Motor neuron (in vitro differentiated cells): ENCODE results near the gene EFNA5. TPM values are rescaled to one million over a fixed set of nuclear protein-coding genes. Genes with fewer than 3 reads are reported as not detected.

Experiments
- ATAC-seq, 8 experiments: fragments of 200-7000 bp; cut with Tn5 transposase; replicated peaks in 6 of 8; 2 replicates each; pipeline ENCODE4 v1.8.0; 2021; ENCODE audit warnings: mild to moderate bottlenecking in 8 of 8, moderate library complexity in 8 of 8
- H3K27ac ChIP-seq, 2 donors: fragments of 250-450 bp; sonication (Bioruptor Pico); 2 replicates each; pipeline ENCODE4 v1.9.0; 2021; ENCODE audit warnings: antibody characterized with exemption in 2 of 2, mild to moderate bottlenecking in 2 of 2, moderate library complexity in 1 of 2
- H3K4me1 ChIP-seq, 2 donors: fragments of 250-450 bp; sonication (Bioruptor Pico); replicated peaks in 1 of 2; 2 replicates each; pipeline ENCODE4 v1.6.1; 2021; ENCODE audit warnings: antibody characterized with exemption in 2 of 2, mild to moderate bottlenecking in 2 of 2, moderate library complexity in 1 of 2
- H3K4me3 ChIP-seq, 5 donors: fragments of 250-450 bp; sonication (Bioruptor Pico); 2 replicates each; pipeline ENCODE4 v1.9.0; 2021; ENCODE audit warnings: antibody characterized with exemption in 5 of 5, mild to moderate bottlenecking in 5 of 5, moderate library complexity in 4 of 5
- WGBS, 10 experiments: fragments of 450-650 bp; shearing (Covaris generic); methylation state at CpG; one replicate each; pipeline ENCODE4 v1.0.0; 2022; 5-methylcytosine and 5-hydroxymethylcytosine counted together
- in situ Hi-C, 9 experiments: fragments of 400-800 bp; cut with MboI; loops; one replicate each; pipeline ENCODE4 v1.15.0; 2021; ENCODE audit warnings: low sequenced_read_pairs in 9 of 9, low pct_unique_long_range_greater_than_20kb in 2 of 9; ENCODE audit not compliant: unreplicated experiment in 9 of 9
- total RNA-seq, 8 experiments: library from RNA; unstranded; fragments of 300-600 nt; gene quantifications; 2 replicates each; pipeline versions ENCODE4 v1.2.3 to v1.2.4, GENCODE V29; 2022

The EFNA5 gene
- total RNA-seq, 8 experiments from 2014 or later: 8.5 to 88.6 (median 10.5) TPM

GRCh38 chr5:107554776-107555424, 115.8 kb downstream of the EFNA5 start:
- Histone ChIP-seq H3K27ac (no peak overlapping the region), H3K4me1 (peaks cover 3 to 47% of the 10 kb centered on the region in 2 donors), H3K4me3 (no peak overlapping the region)
- no peak for ATAC-seq
- in situ Hi-C loops: no loop called here
- 47 to 100% (median 87%) methylated on average over 1 to 6 of the region's 7 CpGs; no CpG with 5 or more reads in 1 of the 10 experiments for WGBS, 10 experiments

GRCh38 chr5:107553117-107553555, 117.6 kb downstream of the EFNA5 start:
- Histone ChIP-seq H3K4me3 (peak overlapping the region in 1 of 5 donors; percentile 7), H3K27ac (peak overlapping the region; percentile 17 to 71), H3K4me1 (peaks cover 3 to 36% of the 10 kb centered on the region in 2 donors)
- 40 to 100% (median 80%) methylated on average over 1 to 5 of the region's 7 CpGs; no CpG with 5 or more reads in 1 of the 10 experiments for WGBS, 10 experiments
- peak in 6 of 8 experiments; percentile 31 to 97 (median 90) for ATAC-seq
- in situ Hi-C loops: no loop called here

- in situ Hi-C loops: no loop called here
- ATAC-seq: no peak
- H3K4me3 ChIP-seq: no peak overlapping the region
- 53 to 100% (median 87%) methylated on average over 1 to 3 of the region's 3 CpGs; no CpG with 5 or more reads in 2 of the 10 experiments for WGBS, 10 experiments
- peaks cover 13 to 45% of the 10 kb centered on the region in 2 donors for H3K4me1 ChIP-seq
- H3K27ac ChIP-seq: no peak overlapping the region
Observed at GRCh38 chr5:107551088-107551487, 119.6 kb downstream of the EFNA5 start.

GRCh38 chr5:107549567-107549966, 121.2 kb downstream of the EFNA5 start:
- WGBS, 10 experiments: 80 to 100% (median 100%) methylated on average over 1 to 2 of the region's 2 CpGs; no CpG with 5 or more reads in 6 of the 10 experiments
- no peak for ATAC-seq
- Histone ChIP-seq H3K4me1 (peaks cover 21 to 56% of the 10 kb centered on the region in 2 donors), H3K4me3 (no peak overlapping the region), H3K27ac (no peak overlapping the region)
- in situ Hi-C loops: no loop called here

GRCh38 chr5:107548477-107548876, 122.3 kb downstream of the EFNA5 start:
- WGBS, 10 experiments: 85 to 100% (median 100%) methylated on average over 1 to 4 of the region's 4 CpGs; no CpG with 5 or more reads in 2 of the 10 experiments
- Histone ChIP-seq H3K4me3 (no peak overlapping the region), H3K27ac (no peak overlapping the region), H3K4me1 (peaks cover 21 to 54% of the 10 kb centered on the region in 2 donors)
- in situ Hi-C loops: no loop called here
- ATAC-seq: no peak

GRCh38 chr5:107546719-107547118, 124.0 kb downstream of the EFNA5 start:
- H3K27ac ChIP-seq: peak overlapping the region in 1 of 2 donors; percentile 6
- peak in 4 of 8 experiments; percentile 22 to 71 (median 26) for ATAC-seq
- peaks cover 24 to 57% of the 10 kb centered on the region in 2 donors for H3K4me1 ChIP-seq
- 20 to 100% (median 100%) methylated on average over 1 of the region's 1 CpG; no CpG with 5 or more reads in 5 of the 10 experiments for WGBS, 10 experiments
- in situ Hi-C loops: no loop called here
- no peak overlapping the region for H3K4me3 ChIP-seq

- H3K27ac ChIP-seq: no peak overlapping the region
- peaks cover 24 to 47% of the 10 kb centered on the region in 2 donors for H3K4me1 ChIP-seq
- peak in 1 of 8 experiments; percentile 18 for ATAC-seq
- H3K4me3 ChIP-seq: no peak overlapping the region
- in situ Hi-C loops: no loop called here
- 18 to 83% (median 54%) methylated on average over 1 to 4 of the region's 4 CpGs for WGBS, 10 experiments
Observed at GRCh38 chr5:107545486-107545885, 125.3 kb downstream of the EFNA5 start.

GRCh38 chr5:107544967-107545366, 125.8 kb downstream of the EFNA5 start:
- Histone ChIP-seq H3K27ac (no peak overlapping the region), H3K4me1 (peaks cover 24 to 45% of the 10 kb centered on the region in 2 donors), H3K4me3 (no peak overlapping the region)
- in situ Hi-C loops: no loop called here
- no peak for ATAC-seq
- 31 to 100% (median 91%) methylated on average over 1 to 6 of the region's 6 CpGs; no CpG with 5 or more reads in 1 of the 10 experiments for WGBS, 10 experiments

GRCh38 chr5:107544476-107544875, 126.3 kb downstream of the EFNA5 start:
- no peak for ATAC-seq
- Histone ChIP-seq H3K4me3 (no peak overlapping the region), H3K4me1 (peaks cover 28 to 45% of the 10 kb centered on the region in 2 donors), H3K27ac (no peak overlapping the region)
- WGBS, 10 experiments: 83 to 100% (median 100%) methylated on average over 1 to 3 of the region's 3 CpGs; no CpG with 5 or more reads in 3 of the 10 experiments
- in situ Hi-C loops: no loop called here

- 60 to 100% (median 80%) methylated on average over 1 to 6 of the region's 6 CpGs; no CpG with 5 or more reads in 3 of the 10 experiments for WGBS, 10 experiments
- Histone ChIP-seq H3K4me3 (no peak overlapping the region), H3K27ac (no peak overlapping the region), H3K4me1 (peaks cover 34 to 45% of the 10 kb centered on the region in 2 donors)
- ATAC-seq: no peak
- in situ Hi-C loops: no loop called here
Observed at GRCh38 chr5:107543868-107544267, 126.9 kb downstream of the EFNA5 start.

- no peak overlapping the region for H3K27ac ChIP-seq
- H3K4me1 ChIP-seq: peaks cover 37 to 46% of the 10 kb centered on the region in 2 donors
- in situ Hi-C loops: no loop called here
- no peak overlapping the region for H3K4me3 ChIP-seq
- peak in 7 of 8 experiments; percentile 35 to 84 (median 46) for ATAC-seq
- WGBS, 10 experiments: 17 to 73% (median 52%) methylated on average over 3 to 7 of the region's 7 CpGs
Observed at GRCh38 chr5:107542831-107543231, 127.9 kb downstream of the EFNA5 start.

- in situ Hi-C loops: no loop called here
- H3K4me1 ChIP-seq: peaks cover 37 to 46% of the 10 kb centered on the region in 2 donors
- ATAC-seq: peak; percentile 21 to 74 (median 44)
Observed at GRCh38 chr5:107542428-107542827, 128.3 kb downstream of the EFNA5 start.

GRCh38 chr5:107541400-107541799, 129.3 kb downstream of the EFNA5 start:
- peaks cover 28 to 36% of the 10 kb centered on the region in 2 donors for H3K4me1 ChIP-seq
- in situ Hi-C loops: no loop called here
- WGBS, 10 experiments: 86 to 100% (median 100%) methylated on average over 1 of the region's 1 CpG; no CpG with 5 or more reads in 2 of the 10 experiments
- H3K27ac ChIP-seq: no peak overlapping the region
- ATAC-seq: no peak
- H3K4me3 ChIP-seq: no peak overlapping the region

More at GRCh38 chr5:107542428-107542827, 128.3 kb downstream of the EFNA5 start:
- Histone ChIP-seq H3K27ac (no peak overlapping the region), H3K4me3 (no peak overlapping the region)
- whole genome bisulfite sequencing, 10 experiments: 20 to 100% (median 29%) methylated on average over 1 of the region's 4 CpGs; no CpG with 5 or more reads in 3 of the 10 experiments
